Measurements from ENCODE around the gene CDH15. TPM values are rescaled to one million over a fixed set of nuclear protein-coding genes. Genes with fewer than 3 reads are reported as not detected.

Gene CDH15
- total RNA-seq, 1 experiment from 2014 or later: not detected

- intact Hi-C loops (cut with micrococcal nuclease; ENCODE audit: unreplicated experiment): no loop called here
- H3K36me3 Mint-ChIP-seq (ENCODE audit: insufficient read depth, unreplicated experiment): peaks cover 12% of the 10 kb centered on the region
- no TSS peak for BruUV-seq (replicated peaks)
- H3K27ac Mint-ChIP-seq (ENCODE audit: unreplicated experiment): no peak overlapping the region
- no peak overlapping the region for H3K4me3 Mint-ChIP-seq (ENCODE audit: low read depth, unreplicated experiment)
- CTCF ChIA-PET: interaction anchor here (0.5 kb wide), 1 partner anchor 474 kb away, joined by 6 read pairs; no protein-coding TSS in a partner anchor
- H3K9me3 Mint-ChIP-seq (ENCODE audit: low read depth, unreplicated experiment): no peaks in the 10 kb centered on the region
- peaks cover 48% of the 10 kb centered on the region for H3K27me3 Mint-ChIP-seq (ENCODE audit: unreplicated experiment)
- no peak for TF ChIP-seq CTCF (IDR thresholded peaks at IDR 0.05; ENCODE audit: unreplicated experiment)
- DNase-seq: no peak
- H3K4me1 Mint-ChIP-seq (ENCODE audit: low read depth, unreplicated experiment): peaks cover 6% of the 10 kb centered on the region
These were observed 4.0 kb downstream of the CDH15 start for GRCh38 chr16:89175280-89176146.

GRCh38 chr16:89176147-89176690, 4.7 kb downstream of the CDH15 start:
- Mint-ChIP-seq H3K36me3 (ENCODE audit: insufficient read depth, unreplicated experiment) (peaks cover 5% of the 10 kb centered on the region), H3K4me1 (ENCODE audit: low read depth, unreplicated experiment) (no peaks in the 10 kb centered on the region), H3K27ac (ENCODE audit: unreplicated experiment) (no peak overlapping the region), H3K9me3 (ENCODE audit: low read depth, unreplicated experiment) (no peaks in the 10 kb centered on the region), H3K27me3 (ENCODE audit: unreplicated experiment) (peaks cover 48% of the 10 kb centered on the region), H3K4me3 (ENCODE audit: low read depth, unreplicated experiment) (no peak overlapping the region)
- CTCF ChIA-PET: interaction anchor here (0.5 to 1.2 kb wide), 3 partner anchors 14 to 474 kb away, joined by 3 to 6 read pairs (median 5); no protein-coding TSS in a partner anchor
- no TSS peak for BruUV-seq (replicated peaks)
- no peak for DNase-seq
- intact Hi-C loops (cut with micrococcal nuclease; ENCODE audit: unreplicated experiment): no loop called here
- no peak for TF ChIP-seq CTCF (IDR thresholded peaks at IDR 0.05; ENCODE audit: unreplicated experiment)

- peaks cover 5% of the 10 kb centered on the region for H3K36me3 Mint-ChIP-seq (ENCODE audit: insufficient read depth, unreplicated experiment)
- no peak for DNase-seq
- BruUV-seq (replicated peaks): no TSS peak
- H3K4me3 Mint-ChIP-seq (ENCODE audit: low read depth, unreplicated experiment): no peak overlapping the region
- H3K27ac Mint-ChIP-seq (ENCODE audit: unreplicated experiment): no peak overlapping the region
- CTCF ChIA-PET: interaction anchor here (0.6 to 1.2 kb wide), 2 partner anchors 14 to 343 kb away, joined by 3 to 5 read pairs; no protein-coding TSS in a partner anchor
- H3K27me3 Mint-ChIP-seq (ENCODE audit: unreplicated experiment): peaks cover 51% of the 10 kb centered on the region
- intact Hi-C loops (cut with micrococcal nuclease; ENCODE audit: unreplicated experiment): no loop called here
- H3K4me1 Mint-ChIP-seq (ENCODE audit: low read depth, unreplicated experiment): no peaks in the 10 kb centered on the region
- no peak for TF ChIP-seq CTCF (IDR thresholded peaks at IDR 0.05; ENCODE audit: unreplicated experiment)
- no peaks in the 10 kb centered on the region for H3K9me3 Mint-ChIP-seq (ENCODE audit: low read depth, unreplicated experiment)
These were observed 5.2 kb downstream of the CDH15 start for GRCh38 chr16:89176717-89177116.

- CTCF ChIA-PET: interaction anchor here (1.2 kb wide), 1 partner anchor 13 kb away, joined by 5 read pairs; no protein-coding TSS in a partner anchor
- BruUV-seq (replicated peaks): no TSS peak
These were observed 6.0 kb downstream of the CDH15 start for GRCh38 chr16:89177501-89177900.

More at GRCh38 chr16:89177501-89177900, 6.0 kb downstream of the CDH15 start:
- no peak overlapping the region for H3K27ac Mint-ChIP-seq (ENCODE audit: unreplicated experiment)
- no peak overlapping the region for H3K4me3 Mint-ChIP-seq (ENCODE audit: low read depth, unreplicated experiment)
- H3K27me3 Mint-ChIP-seq (ENCODE audit: unreplicated experiment): peaks cover 58% of the 10 kb centered on the region
- no peak for DNase-seq
- no peaks in the 10 kb centered on the region for H3K9me3 Mint-ChIP-seq (ENCODE audit: low read depth, unreplicated experiment)
- intact Hi-C loops (cut with micrococcal nuclease; ENCODE audit: unreplicated experiment): no loop called here
- peaks cover 2% of the 10 kb centered on the region for H3K36me3 Mint-ChIP-seq (ENCODE audit: insufficient read depth, unreplicated experiment)
- TF ChIP-seq CTCF (IDR thresholded peaks at IDR 0.05; ENCODE audit: unreplicated experiment): no peak
- H3K4me1 Mint-ChIP-seq (ENCODE audit: low read depth, unreplicated experiment): no peaks in the 10 kb centered on the region
